Duodenal mucosa (tissue), 2 donors: ENCODE results near the gene ELMO1.

Experiments
- H3K27ac ChIP-seq: one replicate; pipeline ENCODE4 v1.7.0; 2013; ENCODE audit warnings: low read depth, low read length
- H3K27me3 ChIP-seq, 2 donors: one replicate each; pipeline ENCODE4 v1.7.0; 2013; ENCODE audit warnings: low read length in 2 of 2, control low read depth in 1 of 2; ENCODE audit not compliant: insufficient read depth in 2 of 2, control insufficient read depth in 1 of 2
- H3K36me3 ChIP-seq, 2 donors: one replicate each; pipeline ENCODE4 v1.7.0; 2013; ENCODE audit warnings: low read length in 2 of 2, control low read depth in 1 of 2; ENCODE audit not compliant: insufficient read depth in 2 of 2, control insufficient read depth in 1 of 2
- H3K4me1 ChIP-seq, 2 donors: one replicate each; pipeline ENCODE4 v1.7.0; 2013; ENCODE audit warnings: low read length in 2 of 2, control low read depth in 1 of 2; ENCODE audit not compliant: insufficient read depth in 2 of 2, control insufficient read depth in 1 of 2
- H3K4me3 ChIP-seq, 2 donors: one replicate each; pipeline ENCODE4 v1.7.0; 2013; ENCODE audit warnings: low read length in 2 of 2, low read depth in 1 of 2
- H3K9ac ChIP-seq, 2 donors: one replicate each; pipeline ENCODE4 v1.7.0; 2013; ENCODE audit warnings: low read length in 2 of 2, low read depth in 1 of 2
- H3K9me3 ChIP-seq, 2 donors: one replicate each; pipeline ENCODE4 v1.7.0; 2013; ENCODE audit warnings: low read length in 2 of 2, control low read depth in 1 of 2; ENCODE audit not compliant: control insufficient read depth in 1 of 2

Gene ELMO1

DNA sequence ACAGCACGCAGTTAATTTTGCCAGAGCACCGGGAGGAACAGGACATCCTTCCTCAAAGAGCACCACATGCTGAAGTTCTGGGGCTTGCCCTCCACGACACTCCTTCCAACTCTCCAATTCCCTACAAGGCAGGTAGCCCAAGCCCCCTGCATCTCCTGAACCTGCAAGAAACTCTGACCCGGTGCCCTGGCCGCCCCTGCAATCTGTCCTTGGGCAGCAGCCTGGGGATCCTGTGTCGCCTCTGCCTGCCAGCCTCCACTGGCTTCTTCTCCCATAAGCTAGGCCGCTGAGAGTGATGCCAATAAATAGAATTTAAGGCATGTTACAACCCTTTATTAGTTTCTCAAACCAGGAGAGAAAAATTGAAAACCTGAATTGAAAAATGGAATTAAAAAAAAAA lies 182.8 kb downstream of the ELMO1 start:
- H3K9ac ChIP-seq: no peak overlapping the region
- no peaks in the 10 kb centered on the region for H3K36me3 ChIP-seq
- no peaks in the 10 kb centered on the region for H3K27me3 ChIP-seq
- H3K4me3 ChIP-seq: no peak overlapping the region
- H3K4me1 ChIP-seq: no peaks in the 10 kb centered on the region
- H3K27ac ChIP-seq: no peak overlapping the region
- no peaks in the 10 kb centered on the region for H3K9me3 ChIP-seq

DNA sequence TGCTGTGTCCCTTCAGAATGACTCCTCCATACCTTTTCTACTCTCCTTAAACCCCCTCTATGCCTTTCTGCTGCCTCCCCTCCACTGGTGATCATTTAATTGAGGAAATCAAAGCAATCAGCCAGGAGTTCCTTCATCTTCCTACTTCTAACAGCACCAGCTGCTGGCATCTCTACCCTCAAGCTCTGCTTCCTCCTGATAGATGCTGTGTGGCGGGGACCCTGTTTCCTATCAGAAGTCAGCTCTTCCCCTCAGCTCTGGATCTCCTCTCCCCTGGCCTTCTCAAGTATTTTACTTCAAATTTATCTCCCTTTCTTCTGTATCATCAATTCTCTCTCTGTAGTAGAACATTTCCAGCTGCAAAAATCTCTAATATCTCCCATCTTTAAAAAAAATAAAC lies 183.7 kb downstream of the ELMO1 start:
- H3K36me3 ChIP-seq: no peaks in the 10 kb centered on the region
- no peaks in the 10 kb centered on the region for H3K27me3 ChIP-seq
- no peak overlapping the region for H3K4me3 ChIP-seq
- H3K9me3 ChIP-seq: no peaks in the 10 kb centered on the region
- no peak overlapping the region for H3K27ac ChIP-seq
- H3K4me1 ChIP-seq: no peaks in the 10 kb centered on the region
- no peak overlapping the region for H3K9ac ChIP-seq

DNA sequence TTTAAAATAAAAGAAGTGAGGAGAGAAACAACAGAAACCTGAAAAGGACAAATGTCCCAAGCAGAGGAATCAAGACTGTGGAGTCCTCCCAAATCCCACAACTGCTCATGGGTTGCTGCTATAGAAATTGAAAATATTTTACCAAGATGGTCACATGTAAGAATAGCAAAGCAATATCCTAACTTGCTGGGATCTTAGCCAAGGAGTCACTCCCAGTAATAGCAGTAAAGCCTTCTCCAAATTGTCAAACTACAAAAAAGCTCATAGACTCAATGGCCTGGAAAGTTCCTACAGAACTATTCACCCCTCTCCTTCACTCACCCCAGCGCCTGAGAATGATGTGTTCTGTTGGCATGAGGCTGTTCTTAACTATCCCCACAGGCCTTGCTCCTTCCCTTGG lies 186.5 kb downstream of the ELMO1 start:
- Histone ChIP-seq H3K36me3 (no peaks in the 10 kb centered on the region), H3K9ac (no peak overlapping the region), H3K27me3 (no peaks in the 10 kb centered on the region), H3K4me1 (no peaks in the 10 kb centered on the region), H3K27ac (no peak overlapping the region), H3K9me3 (no peaks in the 10 kb centered on the region), H3K4me3 (no peak overlapping the region)

DNA sequence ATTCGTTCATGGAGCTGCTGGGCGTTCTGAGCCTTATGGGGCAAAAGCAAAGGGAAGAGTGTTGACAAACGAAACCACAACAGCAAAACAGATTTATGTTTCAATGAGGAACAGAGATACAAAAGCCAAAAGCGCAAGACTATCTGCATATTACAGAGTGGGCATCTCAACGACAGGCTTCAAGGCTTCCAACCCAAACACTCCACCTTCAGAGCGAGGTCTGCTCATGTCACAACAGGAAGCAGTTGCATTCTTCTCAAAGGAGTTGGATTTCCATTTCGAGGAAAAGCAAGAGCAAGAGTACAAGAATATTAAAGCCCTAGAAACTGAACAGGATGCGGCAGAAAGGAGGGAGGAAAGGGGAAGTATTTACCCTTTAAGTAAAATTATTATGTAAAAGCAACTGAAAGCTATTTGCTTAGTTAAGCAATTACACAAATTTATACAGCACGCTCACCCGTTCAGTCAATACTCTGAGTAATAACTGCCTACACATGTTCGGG lies 189.3 kb downstream of the ELMO1 start:
- H3K9ac ChIP-seq: no peak overlapping the region
- no peaks in the 10 kb centered on the region for H3K36me3 ChIP-seq
- H3K4me1 ChIP-seq: no peaks in the 10 kb centered on the region
- H3K4me3 ChIP-seq: no peak overlapping the region
- no peak overlapping the region for H3K27ac ChIP-seq
- H3K27me3 ChIP-seq: no peaks in the 10 kb centered on the region
- no peaks in the 10 kb centered on the region for H3K9me3 ChIP-seq

DNA sequence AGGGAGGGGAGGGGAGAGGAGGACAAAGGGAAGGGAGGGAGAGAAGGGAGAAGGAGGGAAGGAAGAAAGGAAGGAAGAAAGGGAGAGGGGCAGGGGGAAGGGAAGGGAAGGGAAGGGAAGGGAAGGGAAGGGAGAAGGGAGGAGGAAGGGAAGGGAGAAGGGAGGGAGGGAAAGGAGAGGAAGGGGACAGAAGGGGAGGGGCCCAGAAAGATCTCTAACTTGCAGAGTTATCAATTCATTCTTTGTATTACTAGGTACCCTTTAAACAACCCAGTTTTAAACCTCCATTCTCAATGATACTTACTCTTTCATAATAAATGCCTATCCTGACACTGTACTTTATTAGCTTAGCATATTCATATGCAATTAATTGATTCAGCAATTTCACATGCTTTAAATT lies 192.0 kb downstream of the ELMO1 start:
- H3K9ac ChIP-seq: no peak overlapping the region
- no peaks in the 10 kb centered on the region for H3K4me1 ChIP-seq
- H3K27ac ChIP-seq: no peak overlapping the region
- no peak overlapping the region for H3K4me3 ChIP-seq
- no peaks in the 10 kb centered on the region for H3K9me3 ChIP-seq
- H3K27me3 ChIP-seq: no peaks in the 10 kb centered on the region
- H3K36me3 ChIP-seq: no peaks in the 10 kb centered on the region

DNA sequence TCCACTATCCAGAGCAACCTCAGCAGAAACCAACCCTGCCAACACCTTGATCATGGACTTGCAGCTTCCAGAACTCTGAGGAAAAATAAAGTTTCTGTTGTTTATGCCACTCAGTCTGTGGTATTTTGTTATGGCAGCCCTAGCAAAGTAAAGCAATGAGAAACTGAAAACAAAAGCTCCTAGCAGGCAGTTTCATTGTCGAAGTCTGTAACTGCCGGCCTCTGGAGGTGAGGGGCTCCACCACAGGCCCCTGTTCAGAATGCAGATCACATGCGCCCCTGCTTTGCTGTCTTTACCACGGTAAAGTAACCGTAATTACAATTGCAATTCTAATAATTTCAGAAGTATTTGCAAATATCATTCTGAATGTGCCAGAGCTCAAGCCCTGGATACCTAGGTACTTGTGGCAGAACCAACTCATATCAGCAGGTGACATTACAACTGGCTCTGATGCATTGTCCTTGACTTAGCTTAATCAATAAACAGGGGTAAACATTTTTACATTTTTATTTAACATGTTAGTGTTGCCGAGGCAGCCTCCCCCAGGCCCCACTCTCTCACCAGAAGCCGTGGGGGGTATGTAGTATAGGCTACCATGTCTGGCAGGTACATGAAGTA lies 193.2 kb downstream of the ELMO1 start:
- no peaks in the 10 kb centered on the region for H3K36me3 ChIP-seq
- H3K9ac ChIP-seq: no peak overlapping the region
- H3K9me3 ChIP-seq: no peaks in the 10 kb centered on the region
- no peak overlapping the region for H3K27ac ChIP-seq
- H3K4me3 ChIP-seq: no peak overlapping the region
- no peaks in the 10 kb centered on the region for H3K27me3 ChIP-seq
- H3K4me1 ChIP-seq: no peaks in the 10 kb centered on the region

DNA sequence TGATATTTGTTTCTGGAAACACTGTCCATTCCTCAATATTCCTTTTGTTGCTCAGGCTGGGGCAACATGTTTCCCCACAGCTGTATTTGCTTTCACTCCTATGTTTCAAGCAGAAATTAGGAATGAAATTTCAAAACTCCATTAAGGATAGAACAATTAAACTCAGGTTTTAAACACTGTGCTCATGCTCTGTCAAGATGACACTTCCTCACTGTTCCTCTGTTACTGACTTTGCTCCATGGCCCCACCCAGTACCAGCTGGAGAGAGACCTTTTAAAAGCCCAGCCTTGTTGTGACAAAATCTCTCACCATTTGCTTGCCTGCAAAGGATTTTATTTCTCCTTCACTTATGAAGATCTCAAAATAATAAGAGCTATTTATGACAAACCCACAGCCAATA lies 197.4 kb downstream of the ELMO1 start:
- Histone ChIP-seq H3K4me1 (no peaks in the 10 kb centered on the region), H3K27ac (no peak overlapping the region), H3K36me3 (no peaks in the 10 kb centered on the region), H3K27me3 (no peaks in the 10 kb centered on the region), H3K9ac (no peak overlapping the region), H3K9me3 (no peaks in the 10 kb centered on the region), H3K4me3 (no peak overlapping the region)

DNA sequence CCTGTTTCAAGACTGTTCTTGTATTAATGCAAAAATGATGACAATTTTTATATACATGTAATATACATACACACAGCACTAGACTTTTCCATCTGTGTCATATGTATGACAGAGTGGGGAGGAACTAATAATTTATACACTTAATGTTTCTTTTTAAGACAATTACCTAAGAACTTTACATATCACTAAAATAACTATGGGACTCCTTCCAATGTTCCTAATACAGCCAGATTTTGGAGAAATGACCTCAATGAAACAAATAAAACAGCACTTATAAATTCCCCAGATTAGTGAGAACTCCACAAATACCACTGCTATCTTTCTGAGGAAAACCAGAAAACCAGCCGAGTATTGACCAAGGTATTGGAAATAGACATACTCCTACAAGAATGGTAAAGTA lies 199.4 kb downstream of the ELMO1 start:
- H3K4me3 ChIP-seq: no peak overlapping the region
- H3K4me1 ChIP-seq: no peaks in the 10 kb centered on the region
- H3K36me3 ChIP-seq: no peaks in the 10 kb centered on the region
- no peaks in the 10 kb centered on the region for H3K9me3 ChIP-seq
- no peak overlapping the region for H3K27ac ChIP-seq
- H3K27me3 ChIP-seq: no peaks in the 10 kb centered on the region
- H3K9ac ChIP-seq: no peak overlapping the region

DNA sequence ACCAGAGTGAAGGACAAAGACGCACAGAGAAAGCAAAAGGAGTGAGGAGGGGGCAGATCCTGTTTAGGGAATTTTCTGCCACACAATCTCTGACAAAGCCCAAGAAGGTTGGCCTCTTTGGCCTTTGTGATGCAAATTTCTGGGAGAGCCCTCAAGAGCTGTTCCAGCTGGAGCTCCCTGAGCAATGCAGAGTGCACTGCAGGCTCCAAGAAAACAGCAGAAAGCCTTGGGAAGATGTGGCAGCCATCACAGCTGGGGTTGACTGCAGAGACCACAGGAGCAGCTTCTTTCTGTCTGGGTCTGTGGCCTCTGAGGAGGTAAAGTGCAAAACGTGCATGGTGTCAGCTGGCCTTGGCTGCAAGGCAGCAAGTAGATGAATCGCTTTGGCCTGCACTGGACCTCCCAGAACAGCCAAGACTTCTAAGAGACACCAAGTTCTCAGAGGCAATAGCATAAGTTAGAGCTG lies 200.2 kb downstream of the ELMO1 start:
- no peaks in the 10 kb centered on the region for H3K4me1 ChIP-seq
- H3K9me3 ChIP-seq: no peaks in the 10 kb centered on the region
- H3K4me3 ChIP-seq: no peak overlapping the region
- no peak overlapping the region for H3K9ac ChIP-seq
- H3K27ac ChIP-seq: no peak overlapping the region
- H3K36me3 ChIP-seq: no peaks in the 10 kb centered on the region
- no peaks in the 10 kb centered on the region for H3K27me3 ChIP-seq

DNA sequence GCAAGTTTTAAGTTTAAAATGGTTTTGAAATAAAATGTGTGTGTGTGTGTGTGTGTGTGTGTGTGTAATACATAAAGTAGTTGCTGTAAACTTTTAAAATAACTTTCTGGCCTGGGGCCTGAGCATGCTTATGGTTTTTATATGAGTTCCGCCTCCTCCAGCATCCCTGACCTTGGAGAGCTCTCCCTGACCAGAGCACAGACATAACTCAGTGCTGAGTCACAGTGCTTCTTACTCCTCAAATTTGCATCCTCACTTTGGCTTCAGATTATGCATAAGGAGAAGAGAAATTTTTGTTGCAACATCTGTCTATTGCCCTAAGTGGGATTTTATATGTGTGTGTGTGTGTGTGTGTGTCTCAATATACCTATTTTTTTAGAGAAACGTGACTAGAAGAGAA lies 200.8 kb downstream of the ELMO1 start:
- Histone ChIP-seq H3K9ac (no peak overlapping the region), H3K27me3 (no peaks in the 10 kb centered on the region), H3K27ac (no peak overlapping the region), H3K4me1 (no peaks in the 10 kb centered on the region), H3K9me3 (no peaks in the 10 kb centered on the region), H3K36me3 (no peaks in the 10 kb centered on the region), H3K4me3 (no peak overlapping the region)

DNA sequence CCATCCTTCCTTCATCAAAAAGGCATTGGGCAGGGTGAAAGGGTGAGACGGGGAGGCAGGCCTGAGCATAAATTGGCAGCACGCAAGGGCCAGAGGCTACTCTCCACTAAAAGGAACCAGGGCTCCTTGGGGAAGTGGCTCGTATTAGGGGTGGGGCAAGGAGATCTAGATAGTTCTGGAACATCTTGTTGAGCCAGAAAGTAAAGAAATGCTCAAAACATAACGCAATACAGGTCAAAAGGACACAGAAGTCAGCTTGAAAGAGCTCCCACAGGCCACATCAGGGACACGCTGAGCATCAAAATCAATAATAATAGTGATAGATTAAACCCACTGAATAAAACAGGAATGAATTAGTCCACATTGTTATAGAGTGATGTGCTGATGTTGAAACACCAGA lies 203.1 kb downstream of the ELMO1 start:
- H3K4me1 ChIP-seq: no peaks in the 10 kb centered on the region
- no peak overlapping the region for H3K27ac ChIP-seq
- H3K27me3 ChIP-seq: no peaks in the 10 kb centered on the region
- H3K36me3 ChIP-seq: no peaks in the 10 kb centered on the region
- H3K9ac ChIP-seq: no peak overlapping the region
- H3K9me3 ChIP-seq: no peaks in the 10 kb centered on the region
- no peak overlapping the region for H3K4me3 ChIP-seq
